ENCODE measurements around the gene AP1M1. TPM values are rescaled to one million over a fixed set of nuclear protein-coding genes. Genes with fewer than 3 reads are reported as not detected.

AP1M1 gene
- total RNA-seq, 1 experiment from 2014 or later, result 81.6 TPM

DNA sequence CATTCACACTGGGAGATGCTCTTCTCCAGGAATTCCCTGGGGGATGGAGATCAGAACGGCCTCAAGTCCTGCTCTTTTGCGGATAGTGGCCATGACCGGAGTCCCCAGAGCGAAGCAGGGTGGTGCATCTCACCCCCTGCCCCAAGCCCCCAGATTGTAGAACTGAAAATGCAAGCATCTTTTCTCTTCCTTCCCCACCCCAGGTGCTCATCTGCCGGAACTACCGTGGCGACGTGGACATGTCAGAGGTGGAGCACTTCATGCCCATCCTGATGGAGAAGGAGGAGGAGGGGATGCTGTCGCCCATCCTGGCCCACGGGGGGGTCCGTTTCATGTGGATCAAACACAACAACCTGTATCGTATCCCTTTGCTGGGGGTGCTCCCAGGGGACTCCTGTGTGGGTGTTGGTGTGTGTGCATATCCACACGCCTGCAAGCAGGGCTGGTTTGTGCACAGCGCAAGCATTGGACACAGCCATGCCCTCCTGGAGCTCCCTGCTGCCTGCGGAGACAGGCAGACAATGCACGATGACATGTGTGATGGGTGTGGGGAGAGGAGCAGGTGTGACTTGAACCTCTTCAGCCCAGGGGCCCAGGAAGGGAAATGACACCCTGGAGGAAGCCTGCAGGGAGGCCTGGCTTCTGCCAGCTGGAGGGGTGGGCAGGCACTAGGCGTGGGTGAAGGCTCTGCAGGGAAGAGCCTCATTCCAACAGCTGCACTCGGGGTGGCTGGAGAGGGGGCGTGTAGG lies 5.7 kb downstream of the AP1M1 start:
- DNase-seq (ENCODE audit: low read depth), result no peak
- in situ Hi-C loops (cut with HindIII; ENCODE audit: low pct_unique_long_range_greater_than_20kb, low sequenced_read_pairs), result loop anchor here (25.0 kb wide), 1 partner anchor 159 kb away; no protein-coding TSS in a partner anchor

DNA sequence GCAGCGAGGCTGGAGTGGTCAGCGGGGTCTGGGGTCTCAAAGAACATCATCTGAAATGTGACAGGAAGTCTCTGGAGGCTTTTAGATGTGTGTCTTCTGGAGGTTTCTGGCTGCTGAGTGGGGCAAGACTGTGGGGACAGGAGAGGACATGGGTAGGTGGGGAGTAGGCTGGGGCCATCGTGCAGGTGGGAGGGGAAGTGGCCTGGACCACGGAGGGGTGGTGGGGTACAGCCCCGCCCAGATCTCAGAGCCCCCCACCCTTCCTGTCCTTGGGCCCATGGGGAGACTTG lies 6.2 kb downstream of the AP1M1 start:
- in situ Hi-C loops (cut with HindIII; ENCODE audit: low pct_unique_long_range_greater_than_20kb, low sequenced_read_pairs), result loop anchor here (25.0 kb wide), 1 partner anchor 158 kb away; no protein-coding TSS in a partner anchor

DNA sequence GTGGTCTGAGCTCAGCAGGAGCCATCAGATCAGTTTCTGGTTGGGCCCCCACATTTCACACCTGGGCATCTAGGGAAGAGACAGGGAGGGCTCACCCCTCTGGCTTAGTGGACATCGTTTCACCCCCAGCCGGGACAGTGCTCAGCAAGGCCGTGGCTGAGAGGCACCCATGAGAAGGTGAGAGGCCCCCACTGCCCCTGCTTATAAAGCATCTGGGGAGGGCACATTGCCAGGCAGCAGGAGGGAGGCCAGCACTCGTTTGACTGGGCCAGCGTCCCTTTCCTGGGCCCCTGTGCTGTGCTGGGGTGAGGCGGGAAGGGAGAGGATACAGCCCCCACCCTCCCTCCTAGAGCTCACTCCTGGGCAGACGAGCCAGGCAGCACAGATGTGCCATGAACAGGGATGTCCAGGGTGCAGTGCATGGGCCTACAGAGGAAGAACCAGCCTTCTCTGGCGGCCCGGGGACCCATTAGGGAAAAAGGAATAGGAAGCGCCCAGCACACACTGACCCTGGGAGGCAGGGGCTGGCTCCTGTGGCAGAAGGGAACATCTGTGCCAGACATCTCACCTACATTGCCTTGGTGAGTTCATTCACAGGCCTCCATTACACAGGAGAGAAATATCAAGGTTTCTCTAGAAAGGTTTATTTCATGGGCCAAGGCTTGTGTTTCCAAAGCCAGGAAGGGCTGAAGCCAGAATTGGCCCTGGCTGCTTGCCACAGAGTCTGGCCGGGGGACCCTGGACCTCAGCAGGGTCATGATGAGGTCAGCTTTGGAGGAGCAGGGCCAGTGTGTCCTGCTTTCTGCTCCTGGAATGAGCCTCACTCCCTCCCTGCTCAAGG lies 7.7 kb downstream of the AP1M1 start:
- DNase-seq (ENCODE audit: low read depth), result no peak
- in situ Hi-C loops (cut with HindIII; ENCODE audit: low pct_unique_long_range_greater_than_20kb, low sequenced_read_pairs), result loop anchor here (25.0 kb wide), 1 partner anchor 157 kb away; no protein-coding TSS in a partner anchor

More for the DNA sequence above, 6.2 kb downstream of the AP1M1 start:
- no peak for DNase-seq (ENCODE audit: low read depth)

DNA sequence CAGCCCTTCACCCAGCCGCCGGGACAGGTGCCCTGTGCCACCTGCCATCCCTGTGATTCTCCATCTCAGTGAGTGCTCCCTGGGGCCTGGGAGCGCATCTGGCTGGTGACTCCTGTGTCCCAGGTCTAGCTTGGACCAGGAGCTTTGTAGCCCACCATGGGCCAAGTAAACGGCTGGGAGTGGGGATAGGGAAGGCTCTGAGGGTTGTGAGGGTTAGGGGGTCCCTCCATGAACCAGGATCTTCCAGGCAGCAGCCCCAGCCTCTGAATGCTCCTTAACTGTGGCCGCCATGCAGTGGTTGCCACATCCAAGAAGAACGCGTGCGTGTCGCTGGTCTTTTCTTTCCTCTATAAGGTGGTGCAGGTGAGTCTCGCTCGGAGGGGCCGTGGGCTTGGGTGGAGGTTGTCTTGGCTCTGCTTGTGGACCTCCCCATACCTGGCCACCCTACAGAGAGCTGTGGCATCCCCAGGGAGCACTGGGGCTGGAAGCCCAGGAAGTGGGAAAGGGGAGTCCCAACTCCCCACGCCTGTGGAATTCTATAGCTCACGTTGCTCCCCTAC lies 8.4 kb downstream of the AP1M1 start:
- in situ Hi-C loops (cut with HindIII; ENCODE audit: low pct_unique_long_range_greater_than_20kb, low sequenced_read_pairs), result loop anchor here (25.0 kb wide), 1 partner anchor 156 kb away; no protein-coding TSS in a partner anchor
- DNase-seq (ENCODE audit: low read depth), result no peak

DNA sequence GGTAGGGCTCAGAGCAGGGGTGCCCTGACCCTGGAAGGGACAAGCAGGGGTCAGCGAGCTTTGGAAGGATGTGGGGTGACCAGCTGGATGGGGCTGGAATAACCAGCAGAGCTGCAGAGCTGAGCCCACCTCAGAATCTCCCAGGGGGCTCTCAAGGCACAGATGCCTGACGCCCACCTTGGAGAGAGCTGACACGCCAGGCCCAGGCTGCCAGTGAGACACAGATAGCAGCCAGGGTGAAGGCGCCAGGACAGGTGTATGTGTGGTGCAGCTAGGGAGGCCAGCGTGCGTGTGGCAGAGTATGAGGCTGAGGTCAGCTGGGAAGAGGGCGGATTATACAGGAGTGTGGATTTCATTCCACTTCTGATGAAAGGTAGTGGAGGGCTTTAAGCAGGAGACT lies 8.9 kb downstream of the AP1M1 start:
- in situ Hi-C loops (cut with HindIII; ENCODE audit: low pct_unique_long_range_greater_than_20kb, low sequenced_read_pairs), result loop anchor here (25.0 kb wide), 1 partner anchor 156 kb away; no protein-coding TSS in a partner anchor
- DNase-seq (ENCODE audit: low read depth), result no peak

DNA sequence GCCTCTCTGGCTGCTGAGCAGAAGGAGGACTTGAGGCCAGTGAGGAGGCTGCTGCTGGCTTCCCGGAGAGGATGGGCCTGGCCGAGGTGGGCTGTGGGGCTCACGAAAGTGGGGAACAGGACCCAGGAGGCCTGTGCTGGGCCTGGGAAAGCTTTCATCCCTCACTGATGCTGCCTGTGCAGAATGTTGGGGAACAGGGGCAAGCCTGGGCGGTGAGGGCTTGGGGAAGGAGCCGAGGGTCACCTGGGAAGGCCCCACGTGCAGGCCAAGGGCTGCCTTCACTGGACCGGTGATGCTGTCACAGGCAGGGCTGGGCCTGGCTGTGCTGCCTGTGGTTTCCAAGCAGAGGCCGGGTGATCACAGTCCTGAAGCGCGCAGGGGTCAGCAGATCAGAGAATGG lies 9.4 kb downstream of the AP1M1 start:
- DNase-seq (ENCODE audit: low read depth), result no peak
- in situ Hi-C loops (cut with HindIII; ENCODE audit: low pct_unique_long_range_greater_than_20kb, low sequenced_read_pairs), result loop anchor here (25.0 kb wide), 1 partner anchor 155 kb away; no protein-coding TSS in a partner anchor

DNA sequence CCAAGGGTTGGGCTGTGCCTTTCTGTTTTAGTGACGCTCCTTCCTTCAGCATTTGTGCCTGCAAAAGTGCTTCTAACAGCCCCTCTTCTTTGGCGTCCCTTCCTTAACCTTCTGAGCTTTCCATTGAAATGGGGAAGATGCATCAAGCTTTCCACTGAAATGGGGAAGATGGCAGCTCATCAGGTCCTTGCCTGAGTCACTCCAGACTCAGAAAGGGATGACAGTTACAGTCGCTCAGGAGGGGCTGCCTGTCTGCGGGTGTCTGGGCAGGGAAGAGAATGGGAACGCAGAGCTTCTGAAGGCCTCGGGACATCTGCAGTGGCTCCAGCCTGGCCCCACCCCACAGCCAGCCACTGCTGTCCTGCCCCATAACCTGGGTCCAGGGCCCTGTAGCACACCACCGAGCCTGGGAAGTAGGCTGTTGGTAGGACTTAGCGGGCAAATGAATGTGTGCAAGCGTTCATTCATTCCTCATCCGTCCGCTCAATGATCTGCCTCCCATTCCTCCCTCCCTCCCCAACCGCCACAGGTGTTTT lies 9.8 kb downstream of the AP1M1 start:
- in situ Hi-C loops (cut with HindIII; ENCODE audit: low pct_unique_long_range_greater_than_20kb, low sequenced_read_pairs), result loop anchor here (25.0 kb wide), 1 partner anchor 155 kb away; no protein-coding TSS in a partner anchor

DNA sequence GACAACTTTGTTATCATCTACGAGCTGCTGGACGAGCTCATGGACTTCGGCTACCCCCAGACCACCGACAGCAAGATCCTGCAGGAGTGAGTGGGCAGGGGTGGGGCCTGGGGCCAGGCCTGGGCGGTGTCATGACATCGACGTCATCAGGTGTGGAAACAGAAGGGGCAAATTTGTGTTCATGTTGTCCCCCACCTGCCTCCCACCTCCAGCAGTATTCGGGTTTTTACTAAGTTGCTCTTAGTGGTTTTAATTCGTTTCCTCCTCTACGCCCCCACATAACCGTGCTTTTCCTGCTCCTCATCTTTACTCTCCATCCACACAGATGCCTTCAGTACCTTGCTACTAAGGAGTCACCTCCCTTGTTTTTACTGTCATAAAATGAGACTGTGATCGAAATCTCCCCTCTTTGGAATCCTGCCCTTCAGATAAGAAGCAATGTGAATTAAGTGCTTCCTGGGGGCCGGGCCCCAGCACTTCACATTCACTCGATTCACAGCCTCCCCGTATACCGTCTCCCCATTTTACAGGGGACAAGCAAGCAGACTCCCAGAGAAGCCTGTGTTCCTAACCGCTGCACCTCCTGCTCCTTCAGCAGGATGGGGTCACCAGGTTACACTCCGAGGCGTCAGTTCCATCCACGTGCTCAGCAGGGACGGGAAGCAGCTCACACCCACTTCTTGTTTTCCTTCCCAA lies 10.5 kb downstream of the AP1M1 start:
- DNase-seq (ENCODE audit: low read depth), result no peak
- in situ Hi-C loops (cut with HindIII; ENCODE audit: low pct_unique_long_range_greater_than_20kb, low sequenced_read_pairs), result loop anchor here (25.0 kb wide), 1 partner anchor 154 kb away; no protein-coding TSS in a partner anchor

More for the DNA sequence above, 9.8 kb downstream of the AP1M1 start:
- DNase-seq (ENCODE audit: low read depth), result no peak

DNA sequence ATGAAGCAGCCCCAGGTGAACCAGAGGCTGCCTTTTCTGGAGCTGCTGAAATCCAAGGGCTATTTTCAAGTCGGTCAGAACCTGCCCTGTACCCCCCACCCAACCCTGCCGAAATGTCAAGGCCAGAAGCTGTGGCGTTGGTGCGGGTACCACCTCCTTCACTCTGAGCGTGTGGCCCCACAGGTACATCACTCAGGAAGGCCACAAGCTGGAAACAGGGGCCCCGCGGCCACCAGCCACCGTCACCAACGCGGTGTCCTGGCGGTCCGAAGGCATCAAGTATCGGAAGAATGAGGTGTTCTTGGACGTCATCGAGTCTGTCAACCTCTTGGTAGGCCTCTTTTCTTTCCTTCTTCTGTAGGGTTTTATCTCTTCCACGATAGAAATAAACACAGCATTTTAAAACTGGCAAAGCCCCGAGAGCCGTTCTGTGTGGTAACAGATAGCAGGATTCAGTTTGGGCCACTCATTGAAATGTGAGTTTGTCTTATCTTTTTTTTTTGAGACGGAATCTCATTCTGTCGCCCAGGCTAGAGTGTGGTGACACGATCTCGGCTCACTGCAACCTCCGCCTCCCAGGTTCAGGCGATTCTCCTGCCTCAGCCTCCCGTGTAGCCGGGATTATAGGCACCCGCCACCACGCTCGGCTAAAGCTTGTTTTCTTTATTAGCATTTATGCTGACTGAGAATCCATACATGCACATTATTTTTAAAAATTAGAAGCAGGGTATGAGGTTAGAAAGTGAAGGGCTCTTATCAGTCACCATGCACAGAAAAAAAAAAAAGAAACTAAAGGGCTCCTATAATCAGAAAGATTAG lies 11.3 kb downstream of the AP1M1 start:
- no peak for DNase-seq (ENCODE audit: low read depth)
- in situ Hi-C loops (cut with HindIII; ENCODE audit: low pct_unique_long_range_greater_than_20kb, low sequenced_read_pairs), result loop anchor here (25.0 kb wide), 1 partner anchor 153 kb away; no protein-coding TSS in a partner anchor

DNA sequence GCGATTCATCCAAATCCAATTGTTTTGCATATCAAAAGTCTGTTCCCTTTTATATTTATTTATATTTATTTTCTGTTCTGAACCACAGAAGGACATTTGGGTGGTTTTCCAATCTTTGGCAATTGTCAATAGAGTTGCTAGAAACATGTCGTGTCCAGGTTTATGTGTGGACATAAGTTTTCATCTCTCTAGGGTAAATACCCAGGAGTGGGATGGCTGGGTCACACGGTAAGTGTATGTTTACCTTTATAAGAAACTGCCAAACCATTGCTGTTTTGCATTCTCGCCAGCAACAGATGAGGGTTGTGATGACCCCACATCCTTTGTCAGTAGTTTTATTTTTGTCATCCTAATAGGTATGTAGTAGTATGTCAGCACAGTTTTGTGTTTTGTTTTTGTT lies 12.5 kb downstream of the AP1M1 start:
- in situ Hi-C loops (cut with HindIII; ENCODE audit: low pct_unique_long_range_greater_than_20kb, low sequenced_read_pairs), result loop anchor here (25.0 kb wide), 1 partner anchor 152 kb away; no protein-coding TSS in a partner anchor
- no peak for DNase-seq (ENCODE audit: low read depth)

DNA sequence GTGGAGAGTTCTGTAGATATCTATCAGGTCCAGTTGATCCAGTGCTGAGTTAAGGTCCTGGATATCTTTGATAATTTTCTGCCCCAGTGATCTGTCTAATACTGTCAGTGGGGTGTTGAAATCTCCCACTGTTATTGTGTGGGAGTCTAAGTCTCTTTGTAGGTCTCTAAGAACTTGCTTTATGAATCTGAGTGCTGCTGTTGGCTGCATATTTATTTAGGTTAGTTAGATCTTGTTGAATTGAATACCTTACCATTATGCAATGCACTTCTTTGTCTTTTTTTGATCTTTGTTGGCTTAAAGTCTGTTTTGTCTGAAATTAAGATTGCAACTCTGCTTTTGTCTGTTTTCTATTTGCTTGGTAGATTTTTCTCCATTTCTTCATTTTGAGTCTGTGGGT lies 15.4 kb downstream of the AP1M1 start:
- no peak for DNase-seq (ENCODE audit: low read depth)
- in situ Hi-C loops (cut with HindIII; ENCODE audit: low pct_unique_long_range_greater_than_20kb, low sequenced_read_pairs), result loop anchor here (25.0 kb wide), 1 partner anchor 149 kb away; no protein-coding TSS in a partner anchor

DNA sequence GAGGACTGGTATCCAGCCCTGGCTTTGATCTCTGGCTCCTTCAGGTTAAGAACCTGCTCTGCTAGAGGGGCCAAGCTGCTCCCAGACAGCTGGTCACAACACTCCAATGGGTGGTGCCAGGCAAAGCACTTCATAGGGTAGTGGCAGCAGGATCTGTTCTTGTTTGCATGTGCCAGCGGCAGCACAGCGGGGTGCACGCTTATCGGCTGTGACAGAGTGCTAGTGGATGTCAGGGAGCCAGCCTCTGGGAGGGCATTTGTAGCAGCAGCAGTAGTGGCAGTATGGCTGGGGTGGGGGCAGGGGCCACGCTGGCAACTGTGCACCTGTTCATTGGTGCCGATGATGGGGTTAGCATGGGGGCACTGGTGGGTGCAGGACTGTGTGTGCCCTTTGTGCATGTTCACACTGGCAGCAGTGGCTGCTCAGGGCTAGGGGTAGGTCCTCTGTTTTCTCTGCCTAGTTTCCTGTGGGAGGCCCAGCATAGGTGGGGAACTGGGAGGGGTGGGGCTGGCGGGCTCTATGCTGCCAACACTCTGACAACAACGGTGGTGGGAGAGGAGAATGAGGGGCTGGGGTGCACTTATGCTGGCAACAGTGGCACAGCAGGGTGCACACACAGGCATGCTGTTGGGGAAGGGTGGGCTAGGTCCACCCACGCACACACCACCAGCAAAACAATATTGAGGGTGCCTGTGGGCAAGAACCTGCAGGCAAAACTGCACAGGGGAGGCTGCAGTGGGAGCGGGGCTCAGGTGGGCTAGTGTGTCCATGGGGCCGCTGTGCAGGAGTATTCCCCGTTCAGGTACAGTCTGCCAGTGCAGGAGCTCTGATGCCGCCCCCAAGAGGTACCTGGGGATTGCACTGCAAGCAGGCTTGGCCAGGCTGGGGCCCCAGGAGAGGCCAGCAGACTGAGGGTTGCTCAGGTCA lies 19.3 kb downstream of the AP1M1 start:
- in situ Hi-C loops (cut with HindIII; ENCODE audit: low pct_unique_long_range_greater_than_20kb, low sequenced_read_pairs), result loop anchor here (25.0 kb wide), 1 partner anchor 145 kb away; no protein-coding TSS in a partner anchor
- DNase-seq (ENCODE audit: low read depth), result no peak

DNA sequence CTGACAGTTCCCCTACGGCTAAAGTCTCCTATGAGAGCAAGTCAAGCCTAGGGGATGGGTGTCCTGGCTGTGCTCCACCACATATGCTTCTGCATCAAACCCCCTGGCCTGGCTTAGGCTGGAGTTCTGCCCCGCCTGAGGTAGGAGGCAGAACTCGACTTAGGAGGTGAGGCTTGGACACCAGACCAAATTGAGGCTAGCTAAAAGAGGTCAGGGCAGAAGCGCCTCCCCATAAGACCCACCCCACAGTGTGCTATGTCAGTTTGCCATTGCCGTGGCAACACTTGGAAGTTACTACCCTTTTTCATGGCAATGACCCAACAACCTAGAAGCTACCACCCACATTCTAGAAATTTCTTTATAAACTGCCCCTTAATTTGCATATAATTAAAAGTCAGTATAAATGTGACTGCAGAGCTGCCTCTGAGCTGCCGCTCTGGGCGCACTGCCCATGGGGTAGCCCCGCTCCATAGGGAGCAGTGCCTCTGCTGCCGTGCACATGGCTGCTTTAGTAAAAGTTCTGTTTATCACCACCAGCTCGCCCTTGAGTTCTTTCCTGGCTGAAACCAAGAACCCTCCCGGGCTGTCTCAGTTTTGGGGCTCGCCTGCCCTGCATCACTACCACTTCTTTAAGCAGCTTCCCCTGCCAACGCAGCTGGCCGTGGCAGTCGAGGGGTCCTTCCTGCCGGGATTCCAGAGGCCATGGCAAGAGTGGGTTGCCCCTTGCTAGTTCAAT lies 20.2 kb downstream of the AP1M1 start:
- no peak for DNase-seq (ENCODE audit: low read depth)
- in situ Hi-C loops (cut with HindIII; ENCODE audit: low pct_unique_long_range_greater_than_20kb, low sequenced_read_pairs), result loop anchor here (25.0 kb wide), 1 partner anchor 144 kb away; no protein-coding TSS in a partner anchor

DNA sequence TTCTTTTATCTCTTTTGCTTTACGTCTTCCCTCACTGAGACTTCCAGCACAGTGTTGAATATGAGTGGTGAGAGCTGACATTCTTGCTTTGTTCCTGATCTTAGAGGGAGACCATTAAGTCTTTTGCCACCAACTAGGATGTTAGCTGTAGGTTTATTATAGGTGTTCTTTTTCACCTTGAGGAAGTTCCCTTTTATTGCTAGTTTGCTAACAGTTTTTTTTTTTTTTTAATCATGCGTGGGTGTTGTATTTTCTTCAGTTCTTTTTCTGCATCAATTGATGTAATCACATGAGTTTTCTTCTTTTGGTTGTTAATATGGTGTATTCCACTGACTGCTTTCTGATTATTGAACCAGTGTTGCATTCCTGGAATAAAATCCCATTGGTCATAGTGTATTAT lies 21.1 kb downstream of the AP1M1 start:
- in situ Hi-C loops (cut with HindIII; ENCODE audit: low pct_unique_long_range_greater_than_20kb, low sequenced_read_pairs), result loop anchor here (25.0 kb wide), 1 partner anchor 143 kb away; no protein-coding TSS in a partner anchor

DNA sequence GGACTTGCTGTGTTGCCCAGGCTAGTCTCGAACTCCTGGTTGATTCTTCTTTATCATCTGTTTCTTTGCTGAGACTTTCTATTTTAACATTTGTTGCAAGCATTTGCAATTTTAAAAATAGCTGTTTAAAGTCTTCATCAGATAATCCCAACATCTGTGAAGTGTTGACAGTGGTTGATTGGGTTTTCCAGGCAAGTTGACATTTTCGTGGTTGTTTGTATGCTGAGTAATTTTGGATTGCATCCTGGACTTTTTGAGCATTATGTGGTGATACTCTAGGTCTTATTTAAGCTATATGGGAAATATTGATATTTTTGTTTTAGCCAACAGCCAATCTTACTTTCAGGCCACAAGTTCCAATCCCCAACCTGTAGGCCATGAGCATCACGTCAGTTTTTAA lies 25.1 kb downstream of the AP1M1 start:
- no peak for DNase-seq (ENCODE audit: low read depth)
- in situ Hi-C loops (cut with HindIII; ENCODE audit: low pct_unique_long_range_greater_than_20kb, low sequenced_read_pairs), result loop anchor here (25.0 kb wide), 1 partner anchor 139 kb away; no protein-coding TSS in a partner anchor

More for the DNA sequence above, 21.1 kb downstream of the AP1M1 start:
- no peak for DNase-seq (ENCODE audit: low read depth)
